DND-41 (cell line): ENCODE data around the gene SGIP1.

Source experiments
- EZH2 ChIP-seq: IDR thresholded peaks from 3 replicates; pipeline ENCODE4 v1.6.1; 2012; ENCODE audit warnings: borderline replicate concordance, low read depth, mild to moderate bottlenecking, moderate library complexity, low read length, inconsistent platforms; ENCODE audit not compliant: severe bottlenecking
- TF ChIP-seq, protein P1 (sequence below): IDR thresholded peaks from 2 replicates; pipeline ENCODE4 v1.5.1; 2012; ENCODE audit warnings: borderline replicate concordance, low read length, moderate library complexity, mild to moderate bottlenecking; ENCODE audit not compliant: poor library complexity, severe bottlenecking; ENCODE audit errors: extremely low read depth

DNA sequence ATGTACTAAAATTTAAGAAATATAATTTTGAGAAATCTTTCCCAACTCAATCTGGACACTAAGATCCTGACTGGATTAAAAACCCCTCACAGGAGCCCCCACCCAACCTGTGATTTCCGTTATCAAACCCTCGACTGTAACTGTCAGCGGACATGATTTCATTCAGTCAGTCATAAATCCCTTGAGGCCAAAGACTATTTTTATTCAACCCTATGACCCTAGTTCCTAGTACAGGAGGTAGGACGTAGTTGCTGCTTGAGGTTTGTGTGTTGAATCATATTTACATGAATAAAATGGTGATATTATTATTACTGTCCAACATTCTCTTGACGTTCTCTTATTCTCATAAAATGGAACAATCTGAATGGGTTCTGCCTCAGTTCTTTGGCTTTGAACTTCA, 145.2 kb downstream of the SGIP1 start:
- TF ChIP-seq, protein P1, sequence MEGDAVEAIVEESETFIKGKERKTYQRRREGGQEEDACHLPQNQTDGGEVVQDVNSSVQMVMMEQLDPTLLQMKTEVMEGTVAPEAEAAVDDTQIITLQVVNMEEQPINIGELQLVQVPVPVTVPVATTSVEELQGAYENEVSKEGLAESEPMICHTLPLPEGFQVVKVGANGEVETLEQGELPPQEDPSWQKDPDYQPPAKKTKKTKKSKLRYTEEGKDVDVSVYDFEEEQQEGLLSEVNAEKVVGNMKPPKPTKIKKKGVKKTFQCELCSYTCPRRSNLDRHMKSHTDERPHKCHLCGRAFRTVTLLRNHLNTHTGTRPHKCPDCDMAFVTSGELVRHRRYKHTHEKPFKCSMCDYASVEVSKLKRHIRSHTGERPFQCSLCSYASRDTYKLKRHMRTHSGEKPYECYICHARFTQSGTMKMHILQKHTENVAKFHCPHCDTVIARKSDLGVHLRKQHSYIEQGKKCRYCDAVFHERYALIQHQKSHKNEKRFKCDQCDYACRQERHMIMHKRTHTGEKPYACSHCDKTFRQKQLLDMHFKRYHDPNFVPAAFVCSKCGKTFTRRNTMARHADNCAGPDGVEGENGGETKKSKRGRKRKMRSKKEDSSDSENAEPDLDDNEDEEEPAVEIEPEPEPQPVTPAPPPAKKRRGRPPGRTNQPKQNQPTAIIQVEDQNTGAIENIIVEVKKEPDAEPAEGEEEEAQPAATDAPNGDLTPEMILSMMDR = no peak
- no peak for TF ChIP-seq EZH2
